Nephron (organoid): ENCODE results near the gene SCN3B.

ENCODE experiments used
- H3K27ac Mint-ChIP-seq, 3 experiments: 2 replicates each; pipeline ENCODE4 v1.8.0; 2020; ENCODE audit warnings: mixed read lengths in 3 of 3, mild to moderate bottlenecking in 2 of 3, moderate library complexity in 1 of 3
- H3K27me3 Mint-ChIP-seq: 2 replicates; pipeline ENCODE4 v1.8.0; 2021; ENCODE audit warnings: low read depth, mild to moderate bottlenecking, moderate library complexity, mixed read lengths
- H3K36me3 Mint-ChIP-seq: 2 replicates; pipeline ENCODE4 v1.8.0; 2020; ENCODE audit warnings: low read depth, mixed read lengths
- H3K4me1 Mint-ChIP-seq: 2 replicates; pipeline ENCODE4 v1.8.0; 2020; ENCODE audit warnings: mixed read lengths
- H3K4me3 Mint-ChIP-seq, 3 experiments: 2 replicates each; pipeline ENCODE4 v1.8.0; 2020; ENCODE audit warnings: mild to moderate bottlenecking in 3 of 3, mixed read lengths in 3 of 3, moderate library complexity in 2 of 3
- H3K9me3 Mint-ChIP-seq: 2 replicates; pipeline ENCODE4 v1.8.0; 2020; ENCODE audit warnings: mixed read lengths
- CTCF ChIP-seq, 3 experiments: fragments of 200-600 bp; sonication (generic); IDR thresholded peaks; one replicate each; pipeline ENCODE4 v1.5.0; 2021; ENCODE audit warnings: antibody characterized with exemption in 3 of 3; ENCODE audit not compliant: unreplicated experiment in 3 of 3

SCN3B gene

GRCh38 chr11:123682696-123683410 is 28.4 kb upstream of the SCN3B start:
- no peak for TF ChIP-seq CTCF (IDR thresholded peaks at IDR 0.05; ENCODE audit: unreplicated experiment in 3 of 3)
- Mint-ChIP-seq H3K27ac (no peak overlapping the region), H3K4me1 (peaks cover 19% of the 10 kb centered on the region), H3K4me3 (no peak overlapping the region), H3K36me3 (no peaks in the 10 kb centered on the region), H3K27me3 (peaks cover 10% of the 10 kb centered on the region), H3K9me3 (no peaks in the 10 kb centered on the region)

DNA sequence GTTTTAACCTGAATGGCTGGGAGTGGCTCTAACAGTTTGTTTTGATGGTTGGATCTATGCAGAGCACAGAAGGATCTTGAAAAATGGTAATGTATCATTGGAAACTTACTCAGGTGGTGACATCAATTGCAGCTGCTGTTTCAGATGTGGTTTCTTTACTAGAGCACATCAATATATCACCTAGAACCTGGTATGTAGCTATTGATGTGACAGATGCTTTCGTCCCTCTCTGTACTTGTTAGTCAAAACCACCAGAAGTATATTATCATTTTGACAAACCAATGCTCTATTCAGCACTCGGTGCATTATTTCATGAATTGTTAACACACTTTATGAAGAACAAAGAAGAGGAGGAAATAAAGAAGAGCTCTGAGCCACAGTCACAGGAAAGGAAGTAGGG is 26.6 kb upstream of the SCN3B start:
- TF ChIP-seq CTCF (IDR thresholded peaks at IDR 0.05; ENCODE audit: unreplicated experiment in 3 of 3), result no peak
- H3K27ac Mint-ChIP-seq, result no peak overlapping the region
- peaks cover 21% of the 10 kb centered on the region for H3K4me1 Mint-ChIP-seq
- peaks cover 11% of the 10 kb centered on the region for H3K27me3 Mint-ChIP-seq
- H3K4me3 Mint-ChIP-seq, result no peak overlapping the region
- no peaks in the 10 kb centered on the region for H3K36me3 Mint-ChIP-seq
- no peaks in the 10 kb centered on the region for H3K9me3 Mint-ChIP-seq

DNA sequence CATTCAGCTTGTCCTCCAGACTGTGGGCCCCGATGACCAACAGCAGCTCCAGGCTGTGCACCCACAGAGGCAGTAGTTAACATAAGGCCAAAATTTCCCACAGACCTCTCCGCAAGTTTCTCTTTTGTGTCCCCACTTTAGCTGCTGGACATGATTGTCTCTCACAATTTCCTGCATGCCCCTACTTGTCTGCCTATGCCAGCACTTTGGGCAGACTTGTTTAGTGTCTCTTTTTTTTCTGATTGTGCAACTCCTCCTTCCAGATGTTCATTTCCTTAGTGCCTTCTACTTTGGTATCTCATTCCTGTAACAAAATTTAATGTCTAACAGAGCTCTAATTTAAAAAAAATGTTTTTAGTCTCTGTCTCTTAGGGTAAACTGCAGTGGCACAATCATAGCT is 23.8 kb upstream of the SCN3B start:
- Mint-ChIP-seq H3K36me3 (no peaks in the 10 kb centered on the region), H3K4me3 (no peak overlapping the region), H3K9me3 (no peaks in the 10 kb centered on the region)

DNA sequence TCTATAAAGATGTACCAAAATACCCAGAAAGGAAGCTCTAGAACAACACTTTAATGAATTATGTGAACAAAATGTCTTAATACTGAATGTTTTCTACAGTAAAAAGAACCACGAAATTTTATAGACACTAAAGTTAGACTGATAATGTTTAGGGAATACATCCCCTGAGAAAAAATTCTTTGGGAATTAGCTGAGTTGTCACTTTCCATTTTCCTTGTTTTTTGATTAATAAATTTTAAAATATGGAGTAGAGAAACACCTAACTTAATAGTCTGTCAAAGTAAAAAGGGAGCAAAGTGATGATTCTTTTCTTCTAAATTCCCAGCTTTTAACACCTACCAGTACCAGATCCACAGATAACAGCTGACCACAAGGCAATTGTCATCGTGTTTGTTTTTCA is 23.1 kb upstream of the SCN3B start:
- H3K27ac Mint-ChIP-seq, result no peak overlapping the region
- peaks cover 11% of the 10 kb centered on the region for H3K27me3 Mint-ChIP-seq
- no peaks in the 10 kb centered on the region for H3K9me3 Mint-ChIP-seq
- no peak for TF ChIP-seq CTCF (IDR thresholded peaks at IDR 0.05; ENCODE audit: unreplicated experiment in 3 of 3)
- no peaks in the 10 kb centered on the region for H3K36me3 Mint-ChIP-seq
- H3K4me3 Mint-ChIP-seq, result no peak overlapping the region
- H3K4me1 Mint-ChIP-seq, result peaks cover 6% of the 10 kb centered on the region

More for the DNA sequence above, 23.8 kb upstream of the SCN3B start:
- Mint-ChIP-seq H3K27ac (no peak overlapping the region), H3K4me1 (peaks cover 11% of the 10 kb centered on the region), H3K27me3 (peaks cover 11% of the 10 kb centered on the region)
- TF ChIP-seq CTCF (IDR thresholded peaks at IDR 0.05; ENCODE audit: unreplicated experiment in 3 of 3), result no peak

GRCh38 chr11:123674297-123674696 is 19.9 kb upstream of the SCN3B start:
- Mint-ChIP-seq H3K4me1 (peaks cover 6% of the 10 kb centered on the region), H3K36me3 (no peaks in the 10 kb centered on the region), H3K27me3 (peaks cover 8% of the 10 kb centered on the region), H3K27ac (no peak overlapping the region), H3K4me3 (no peak overlapping the region), H3K9me3 (no peaks in the 10 kb centered on the region)
- TF ChIP-seq CTCF (IDR thresholded peaks at IDR 0.05; ENCODE audit: unreplicated experiment in 3 of 3), result no peak

GRCh38 chr11:123672568-123672967 is 18.1 kb upstream of the SCN3B start:
- peaks cover 8% of the 10 kb centered on the region for H3K27me3 Mint-ChIP-seq
- H3K36me3 Mint-ChIP-seq, result no peaks in the 10 kb centered on the region
- no peak for TF ChIP-seq CTCF (IDR thresholded peaks at IDR 0.05; ENCODE audit: unreplicated experiment in 3 of 3)
- H3K27ac Mint-ChIP-seq, result no peak overlapping the region
- no peaks in the 10 kb centered on the region for H3K9me3 Mint-ChIP-seq
- H3K4me1 Mint-ChIP-seq, result peaks cover 6% of the 10 kb centered on the region
- H3K4me3 Mint-ChIP-seq, result no peak overlapping the region
